ENCODE measurements around the gene RINT1. TPM values are rescaled to one million over a fixed set of nuclear protein-coding genes. Genes with fewer than 3 reads are reported as not detected.
"Not testable (repeated sequence)": the region's sequence is repeated elsewhere in the genome, so short reads cannot be mapped to it uniquely, and the experiment has no call there.

The RINT1 gene
- total and polyA plus RNA-seq, 7 experiments from 2014 or later: 16.0 to 31.8 (median 25.1) TPM

DNA sequence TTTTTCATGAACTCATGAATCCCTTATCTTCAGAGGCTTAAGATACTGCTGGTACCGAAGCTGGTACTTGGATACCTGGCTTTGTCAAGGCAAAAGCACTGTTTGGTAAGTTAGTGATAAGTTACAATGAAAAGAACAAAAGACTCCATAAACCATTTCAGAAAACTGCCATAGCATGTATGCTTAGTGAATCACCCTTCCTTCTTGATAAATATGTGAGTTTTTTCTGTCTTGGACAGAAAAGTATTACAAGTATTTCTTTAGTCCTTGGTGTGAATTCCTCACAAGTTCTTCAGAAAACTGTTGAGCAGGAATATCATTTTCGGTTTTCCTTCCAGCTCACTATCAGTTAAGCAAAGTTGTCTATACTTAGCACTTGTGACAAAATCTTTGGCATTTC is 35.5 kb upstream of the RINT1 start:
- Histone ChIP-seq H3K4me3 (ENCODE audit: low read length) (no peak overlapping the region), H3K4me1 (ENCODE audit: control insufficient read depth in 2 of 2, insufficient read depth in 2 of 2, low read length in 2 of 2) (no peaks in the 10 kb centered on the region), H3K27me3 (ENCODE audit: control insufficient read depth in 2 of 2, insufficient read depth in 2 of 2, low read length in 2 of 2) (no peaks in the 10 kb centered on the region), H3K36me3 (ENCODE audit: control insufficient read depth in 2 of 3, insufficient read depth in 3 of 3, low read length in 3 of 3) (no peaks in the 10 kb centered on the region), H3K27ac (ENCODE audit: low read depth, low read length) (no peak overlapping the region), H3K9me3 (ENCODE audit: control insufficient read depth in 2 of 3, low read length in 3 of 3) (no peaks in the 10 kb centered on the region)
- POLR2A ChIA-PET: interaction anchor here (0.7 kb wide), 1 partner anchor 35 kb away, joined by 3 read pairs; no protein-coding TSS in a partner anchor
- CTCF ChIA-PET: no interaction called here
- H3K4me3 Mint-ChIP-seq: no peak overlapping the region
- H3K36me3 Mint-ChIP-seq: peaks cover 0 to 19% (median 12%) of the 10 kb centered on the region in 5 donors
- ATAC-seq (no peak), DNase-seq (no peak)
- intact Hi-C loops (cut with micrococcal nuclease): no loop called here
- H3K27ac Mint-ChIP-seq: no peak overlapping the region
- H3K4me1 Mint-ChIP-seq: no peaks in the 10 kb centered on the region
- H3K9me3 Mint-ChIP-seq: no peaks in the 10 kb centered on the region
- H3K27me3 Mint-ChIP-seq: no peaks in the 10 kb centered on the region

DNA sequence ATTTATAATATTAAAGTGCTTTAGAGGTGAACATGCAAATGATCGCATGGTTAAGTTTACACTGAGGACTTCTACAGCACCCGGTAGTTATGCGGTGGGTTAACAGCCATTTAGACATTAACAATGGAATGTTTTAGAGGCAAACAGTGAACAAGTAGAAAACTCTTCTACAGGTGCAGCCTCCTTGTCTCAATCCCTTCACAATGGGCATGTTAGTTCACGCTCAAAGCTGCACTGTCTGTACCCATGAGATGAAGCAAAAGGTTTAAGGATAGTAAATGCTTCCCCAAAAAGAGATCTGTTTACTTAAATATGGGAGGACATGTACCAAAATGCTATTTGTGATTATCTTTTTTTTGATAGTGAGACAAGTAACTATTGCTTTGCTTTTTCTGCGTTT is 35.0 kb upstream of the RINT1 start:
- peaks cover 0 to 1% (median 0%) of the 10 kb centered on the region in 3 experiments for H3K36me3 ChIP-seq (ENCODE audit: control insufficient read depth in 2 of 3, insufficient read depth in 3 of 3, low read length in 3 of 3)
- Mint-ChIP-seq H3K36me3 (peaks cover 0 to 20% (median 12%) of the 10 kb centered on the region in 5 donors), H3K27ac (no peak overlapping the region), H3K4me1 (no peaks in the 10 kb centered on the region), H3K4me3 (no peak overlapping the region), H3K9me3 (no peaks in the 10 kb centered on the region), H3K27me3 (no peaks in the 10 kb centered on the region)
- H3K4me3 ChIP-seq (ENCODE audit: low read length): no peak overlapping the region
- no peaks in the 10 kb centered on the region for H3K27me3 ChIP-seq (ENCODE audit: control insufficient read depth in 2 of 2, insufficient read depth in 2 of 2, low read length in 2 of 2)
- intact Hi-C loops (cut with micrococcal nuclease): no loop called here
- ATAC-seq (no peak), DNase-seq (no peak)
- H3K9me3 ChIP-seq (ENCODE audit: control insufficient read depth in 2 of 3, low read length in 3 of 3): no peaks in the 10 kb centered on the region
- no peaks in the 10 kb centered on the region for H3K4me1 ChIP-seq (ENCODE audit: control insufficient read depth in 2 of 2, insufficient read depth in 2 of 2, low read length in 2 of 2)
- ChIA-PET CTCF (no interaction called here), POLR2A (no interaction called here)
- H3K27ac ChIP-seq (ENCODE audit: low read depth, low read length): no peak overlapping the region

DNA sequence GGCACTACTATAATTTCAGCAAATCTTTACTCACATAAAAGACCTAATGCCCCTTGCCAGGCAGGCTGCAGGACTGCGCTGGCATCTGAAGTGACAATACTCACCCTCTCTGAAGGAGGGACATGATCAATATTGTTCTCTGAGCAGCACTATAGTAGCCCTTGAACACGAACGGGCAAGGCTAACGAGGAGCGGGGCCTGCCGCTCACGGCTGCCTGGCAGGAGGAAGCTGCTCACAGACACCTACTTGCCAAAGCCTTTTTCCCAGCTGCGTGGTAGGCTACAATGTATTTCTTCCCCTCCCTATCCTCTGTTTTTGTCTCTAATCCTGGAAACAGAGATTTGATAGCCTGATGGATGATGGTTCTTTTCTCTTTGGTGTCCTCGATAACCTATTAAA is 29.8 kb upstream of the RINT1 start:
- POLR2A ChIA-PET: no interaction called here
- no peak for ATAC-seq

DNA sequence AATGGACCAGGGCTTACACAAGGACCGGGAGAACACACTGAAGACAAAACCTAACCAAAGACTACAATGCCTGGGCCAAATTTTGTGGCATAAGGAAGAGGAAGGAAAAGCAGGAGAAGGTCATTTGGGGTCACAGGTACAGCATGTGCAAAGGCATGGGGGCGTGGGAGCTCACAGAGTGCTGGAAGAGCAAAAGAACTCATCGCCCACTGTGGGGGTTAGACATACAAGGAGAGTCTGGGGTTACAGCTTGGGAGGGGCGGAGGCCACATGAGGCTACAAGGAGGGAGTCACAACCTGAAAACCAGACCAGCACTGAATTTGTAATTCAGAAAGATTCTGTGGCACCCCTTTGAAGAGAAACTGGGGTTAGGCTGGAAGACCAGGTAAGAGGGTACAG is 19.6 kb upstream of the RINT1 start:
- H3K9me3 ChIP-seq (ENCODE audit: control insufficient read depth in 2 of 3, low read length in 3 of 3): no peaks in the 10 kb centered on the region
- intact Hi-C loops (cut with micrococcal nuclease): no loop called here
- H3K27me3 ChIP-seq (ENCODE audit: control insufficient read depth in 2 of 2, insufficient read depth in 2 of 2, low read length in 2 of 2): no peaks in the 10 kb centered on the region
- H3K36me3 Mint-ChIP-seq: peaks cover 3 to 14% (median 12%) of the 10 kb centered on the region in 5 donors
- H3K27ac Mint-ChIP-seq: peak overlapping the region in 2 of 9 donors; percentile 43 to 44
- H3K4me3 ChIP-seq (ENCODE audit: low read length): no peak overlapping the region
- no peaks in the 10 kb centered on the region for H3K36me3 ChIP-seq (ENCODE audit: control insufficient read depth in 2 of 3, insufficient read depth in 3 of 3, low read length in 3 of 3)
- ChIA-PET CTCF (no interaction called here), POLR2A (no interaction called here)
- peaks cover 5 to 15% (median 9%) of the 10 kb centered on the region in 7 donors for H3K4me1 Mint-ChIP-seq
- no peaks in the 10 kb centered on the region for H3K9me3 Mint-ChIP-seq
- no peaks in the 10 kb centered on the region for H3K4me1 ChIP-seq (ENCODE audit: control insufficient read depth in 2 of 2, insufficient read depth in 2 of 2, low read length in 2 of 2)
- ATAC-seq: no peak
- DNase-seq: no peak
- no peaks in the 10 kb centered on the region for H3K27me3 Mint-ChIP-seq
- peak overlapping the region in 1 of 10 donors; percentile 27 for H3K4me3 Mint-ChIP-seq
- no peak overlapping the region for H3K27ac ChIP-seq (ENCODE audit: low read depth, low read length)

More for the DNA sequence above, 29.8 kb upstream of the RINT1 start:
- H3K36me3 Mint-ChIP-seq: peaks cover 5 to 35% (median 20%) of the 10 kb centered on the region in 5 donors
- Histone ChIP-seq H3K36me3 (ENCODE audit: control insufficient read depth in 2 of 3, insufficient read depth in 3 of 3, low read length in 3 of 3) (peaks cover 0 to 4% (median 0%) of the 10 kb centered on the region in 3 experiments), H3K27me3 (ENCODE audit: control insufficient read depth in 2 of 2, insufficient read depth in 2 of 2, low read length in 2 of 2) (no peaks in the 10 kb centered on the region), H3K4me3 (ENCODE audit: low read length) (no peak overlapping the region), H3K27ac (ENCODE audit: low read depth, low read length) (no peak overlapping the region), H3K4me1 (ENCODE audit: control insufficient read depth in 2 of 2, insufficient read depth in 2 of 2, low read length in 2 of 2) (no peaks in the 10 kb centered on the region), H3K9me3 (ENCODE audit: control insufficient read depth in 2 of 3, low read length in 3 of 3) (no peaks in the 10 kb centered on the region)
- H3K9me3 Mint-ChIP-seq: no peaks in the 10 kb centered on the region
- no peak overlapping the region for H3K4me3 Mint-ChIP-seq
- CTCF ChIA-PET: no interaction called here
- H3K4me1 Mint-ChIP-seq: no peaks in the 10 kb centered on the region
- DNase-seq: no peak
- no peak overlapping the region for H3K27ac Mint-ChIP-seq
- intact Hi-C loops (cut with micrococcal nuclease): no loop called here
- H3K27me3 Mint-ChIP-seq: no peaks in the 10 kb centered on the region

DNA sequence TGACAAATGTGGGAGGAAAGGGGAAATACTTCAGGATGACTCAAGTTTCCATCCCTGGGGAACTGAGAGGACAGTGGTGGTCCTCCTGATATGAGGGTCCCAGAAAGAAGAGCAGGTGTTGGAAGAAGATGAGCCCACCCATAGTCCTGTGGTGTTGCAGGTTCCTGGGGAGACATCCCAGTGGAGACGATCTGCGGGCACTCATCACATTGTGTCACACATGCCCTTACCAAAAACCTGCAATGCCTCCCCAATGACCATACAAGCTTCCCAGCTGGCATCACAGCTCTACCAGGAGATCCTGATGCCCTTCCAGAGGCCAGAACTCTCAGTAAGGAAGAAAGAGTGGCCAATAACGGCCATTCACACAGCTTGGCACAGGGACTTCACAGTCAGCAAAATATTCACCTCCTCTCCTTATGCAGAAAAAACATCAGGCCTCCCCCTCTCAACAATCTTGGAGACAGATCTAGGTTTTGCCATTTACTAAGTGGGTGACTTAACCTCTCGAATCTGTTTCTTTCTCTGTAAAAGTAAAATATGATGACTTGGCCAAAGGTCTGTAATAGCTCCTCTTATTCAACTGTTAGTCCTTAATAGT is 19.0 kb upstream of the RINT1 start:
- Mint-ChIP-seq H3K4me3 (no peak overlapping the region), H3K36me3 (peaks cover 3 to 13% (median 11%) of the 10 kb centered on the region in 5 donors), H3K9me3 (no peaks in the 10 kb centered on the region), H3K27ac (peak overlapping the region in 1 of 9 donors; percentile 40), H3K27me3 (no peaks in the 10 kb centered on the region), H3K4me1 (peaks cover 5 to 15% (median 9%) of the 10 kb centered on the region in 7 donors)
- Histone ChIP-seq H3K36me3 (ENCODE audit: control insufficient read depth in 2 of 3, insufficient read depth in 3 of 3, low read length in 3 of 3) (no peaks in the 10 kb centered on the region), H3K4me3 (ENCODE audit: low read length) (no peak overlapping the region), H3K9me3 (ENCODE audit: control insufficient read depth in 2 of 3, low read length in 3 of 3) (no peaks in the 10 kb centered on the region), H3K4me1 (ENCODE audit: control insufficient read depth in 2 of 2, insufficient read depth in 2 of 2, low read length in 2 of 2) (no peaks in the 10 kb centered on the region), H3K27me3 (ENCODE audit: control insufficient read depth in 2 of 2, insufficient read depth in 2 of 2, low read length in 2 of 2) (no peaks in the 10 kb centered on the region), H3K27ac (ENCODE audit: low read depth, low read length) (no peak overlapping the region)
- ChIA-PET CTCF (no interaction called here), POLR2A (no interaction called here)
- DNase-seq: no peak
- no peak for ATAC-seq
- intact Hi-C loops (cut with micrococcal nuclease): no loop called here

DNA sequence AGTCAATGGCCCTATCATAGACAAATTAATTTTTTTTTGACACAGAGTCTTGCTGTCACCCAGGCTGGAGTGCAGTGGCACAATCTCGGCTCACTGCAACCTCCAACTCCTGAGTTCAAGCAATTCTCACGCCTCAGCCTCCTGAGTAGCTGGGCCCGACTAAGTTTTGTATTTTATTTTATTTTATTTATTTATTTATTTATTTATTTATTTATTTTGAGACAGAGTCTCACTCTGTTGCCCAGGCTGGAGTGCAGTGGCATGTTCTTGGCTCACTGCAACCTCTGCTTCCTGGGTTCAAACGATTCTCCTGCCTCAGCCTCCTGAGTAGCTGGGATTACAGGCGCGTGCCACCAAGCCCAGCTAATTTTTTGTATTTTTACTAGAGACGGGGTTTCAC is 16.4 kb upstream of the RINT1 start:
- DNase-seq; H3K27ac ChIP-seq (ENCODE audit: low read depth, low read length); H3K9me3 Mint-ChIP-seq; H3K36me3 ChIP-seq (ENCODE audit: control insufficient read depth in 2 of 3, insufficient read depth in 3 of 3, low read length in 3 of 3); H3K4me3 Mint-ChIP-seq; H3K27me3 Mint-ChIP-seq; ATAC-seq; H3K27ac Mint-ChIP-seq; intact Hi-C loops (cut with micrococcal nuclease); H3K9me3 ChIP-seq (ENCODE audit: control insufficient read depth in 2 of 3, low read length in 3 of 3); H3K4me1 ChIP-seq (ENCODE audit: control insufficient read depth in 2 of 2, insufficient read depth in 2 of 2, low read length in 2 of 2); POLR2A ChIA-PET; H3K4me3 ChIP-seq (ENCODE audit: low read length); H3K27me3 ChIP-seq (ENCODE audit: control insufficient read depth in 2 of 2, insufficient read depth in 2 of 2, low read length in 2 of 2); CTCF ChIA-PET: not testable (repeated sequence)
- H3K36me3 Mint-ChIP-seq: peaks cover 0 to 13% (median 8%) of the 10 kb centered on the region in 5 donors
- peaks cover 9 to 22% (median 15%) of the 10 kb centered on the region in 7 donors for H3K4me1 Mint-ChIP-seq

DNA sequence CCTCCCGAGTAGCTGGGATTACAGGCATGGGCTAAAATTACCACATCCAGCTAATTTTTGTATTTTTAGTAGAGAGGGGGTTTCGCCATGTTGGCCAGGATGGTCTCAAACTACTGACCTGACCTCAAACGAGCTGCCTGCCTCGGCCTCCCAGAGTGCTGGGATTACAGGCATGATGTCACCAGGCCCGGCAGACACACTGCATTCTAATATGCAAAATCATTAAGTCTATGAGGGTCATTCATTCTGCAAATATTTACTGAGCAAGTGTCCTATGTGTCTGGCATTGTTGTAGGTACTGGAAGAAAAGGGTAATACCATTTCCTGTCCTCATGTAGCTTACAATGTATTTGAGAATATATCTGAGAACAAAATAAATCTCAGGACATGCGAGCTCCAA is 12.6 kb upstream of the RINT1 start:
- H3K4me1 Mint-ChIP-seq: peaks cover 0 to 28% (median 15%) of the 10 kb centered on the region in 7 donors
- peak overlapping the region in 5 of 10 donors; percentile 12 to 69 (median 40) for H3K4me3 Mint-ChIP-seq
- no peaks in the 10 kb centered on the region for H3K9me3 ChIP-seq (ENCODE audit: control insufficient read depth in 2 of 3, low read length in 3 of 3)
- H3K36me3 Mint-ChIP-seq: peaks cover 0 to 8% (median 0%) of the 10 kb centered on the region in 5 donors
- intact Hi-C loops (cut with micrococcal nuclease): no loop called here
- no peaks in the 10 kb centered on the region for H3K27me3 Mint-ChIP-seq
- H3K27me3 ChIP-seq (ENCODE audit: control insufficient read depth in 2 of 2, insufficient read depth in 2 of 2, low read length in 2 of 2): no peaks in the 10 kb centered on the region
- H3K4me3 ChIP-seq (ENCODE audit: low read length): no peak overlapping the region
- DNase-seq: no peak
- no peak overlapping the region for H3K27ac ChIP-seq (ENCODE audit: low read depth, low read length)
- peaks cover 5 to 8% of the 10 kb centered on the region in 2 donors for H3K4me1 ChIP-seq (ENCODE audit: control insufficient read depth in 2 of 2, insufficient read depth in 2 of 2, low read length in 2 of 2)
- POLR2A ChIA-PET: interaction anchor here (0.6 to 1.2 kb wide), 2 partner anchors 10 to 12 kb away, joined by 3 to 4 read pairs; partner anchors contain the start of gene RINT1
- peak overlapping the region in 2 of 9 donors; percentile 55 to 72 for H3K27ac Mint-ChIP-seq
- no peaks in the 10 kb centered on the region for H3K9me3 Mint-ChIP-seq
- H3K36me3 ChIP-seq (ENCODE audit: control insufficient read depth in 2 of 3, insufficient read depth in 3 of 3, low read length in 3 of 3): no peaks in the 10 kb centered on the region
- no peak for ATAC-seq
- CTCF ChIA-PET: interaction anchor here (0.6 kb wide), 1 partner anchor 12 kb away, joined by 6 read pairs; the partner anchor contains the start of gene RINT1

All from naive thymus-derived CD4-positive, alpha-beta T cell (primary cell).